ENCODE results near the gene ZBED4. TPM values are rescaled to one million over a fixed set of nuclear protein-coding genes. Genes with fewer than 3 reads are reported as not detected.

ZBED4 gene
- total and polyA plus RNA-seq, 12 donors = 2.6 to 5.9 (median 4.2) TPM

- H3K4me3 ChIP-seq = no peak overlapping the region
- no peaks in the 10 kb centered on the region for H3K27me3 ChIP-seq
- H3K9me3 ChIP-seq = peaks cover 0 to 64% (median 22%) of the 10 kb centered on the region in 11 donors
- H3K4me1 ChIP-seq = peaks cover 0 to 33% (median 0%) of the 10 kb centered on the region in 9 donors
- H3K27ac ChIP-seq = no peak overlapping the region
- H3K36me3 ChIP-seq = peaks cover 0 to 16% (median 0%) of the 10 kb centered on the region in 9 donors
- ATAC-seq (no peak), DNase-seq (no peak)
- 43 to 45% methylated on average over 2 of the region's 2 CpGs for WGBS, 2 donors
- no peak for TF ChIP-seq CTCF (IDR thresholded peaks at IDR 0.05)
- intact Hi-C loops (cut with DNase I) = no loop called here
Measured at GRCh38 chr22:49866134-49866533, 12.5 kb downstream of the ZBED4 start.

GRCh38 chr22:49866646-49867045 lies 13.0 kb downstream of the ZBED4 start:
- no peak for ATAC-seq
- peaks cover 0 to 28% (median 0%) of the 10 kb centered on the region in 9 donors for H3K4me1 ChIP-seq
- no peak overlapping the region for H3K27ac ChIP-seq
- H3K27me3 ChIP-seq = no peaks in the 10 kb centered on the region
- no peak for TF ChIP-seq CTCF (IDR thresholded peaks at IDR 0.05)
- intact Hi-C loops (cut with DNase I) = no loop called here
- H3K36me3 ChIP-seq = peaks cover 0 to 16% (median 0%) of the 10 kb centered on the region in 9 donors
- 91 to 96% methylated on average over 8 of the region's 8 CpGs for WGBS, 2 donors
- peaks cover 0 to 64% (median 22%) of the 10 kb centered on the region in 11 donors for H3K9me3 ChIP-seq
- H3K4me3 ChIP-seq = no peak overlapping the region
- no peak for DNase-seq

GRCh38 chr22:49867303-49868265 lies 13.9 kb downstream of the ZBED4 start:
- intact Hi-C loops (cut with DNase I) = no loop called here
- no peak for TF ChIP-seq CTCF (IDR thresholded peaks at IDR 0.05)
- 96 to 97% methylated on average over 18 of the region's 18 CpGs for WGBS, 2 donors
- Histone ChIP-seq H3K27me3 (no peaks in the 10 kb centered on the region), H3K27ac (peak overlapping the region in 1 of 10 donors; percentile 32), H3K36me3 (peaks cover 0 to 16% (median 0%) of the 10 kb centered on the region in 9 donors), H3K4me1 (peaks cover 0 to 18% (median 0%) of the 10 kb centered on the region in 9 donors), H3K4me3 (no peak overlapping the region), H3K9me3 (peaks cover 0 to 64% (median 22%) of the 10 kb centered on the region in 11 donors)
- no peak for DNase-seq
- ATAC-seq = peak in 1 of 8 donors; percentile 33

GRCh38 chr22:49869086-49869830 lies 15.6 kb downstream of the ZBED4 start:
- Histone ChIP-seq H3K27ac (no peak overlapping the region), H3K27me3 (no peaks in the 10 kb centered on the region), H3K4me3 (no peak overlapping the region), H3K9me3 (peaks cover 0 to 62% (median 22%) of the 10 kb centered on the region in 11 donors), H3K36me3 (peaks cover 0 to 16% (median 0%) of the 10 kb centered on the region in 9 donors), H3K4me1 (peaks cover 0 to 6% (median 0%) of the 10 kb centered on the region in 9 donors)
- 90 to 92% methylated on average over 17 of the region's 17 CpGs for WGBS, 2 donors
- ATAC-seq = no peak
- intact Hi-C loops (cut with DNase I) = no loop called here
- no peak for DNase-seq
- TF ChIP-seq CTCF (IDR thresholded peaks at IDR 0.05) = no peak
